Measurements from ENCODE around the gene ERAS.
"Not testable (repeated sequence)": the region's sequence is repeated elsewhere in the genome, so short reads cannot be mapped to it uniquely, and the experiment has no call there.

ERAS gene

GRCh38 chrX:48800574-48801279 lies 25.6 kb upstream of the ERAS start:
- no peak for DNase-seq

GRCh38 chrX:48801280-48802088 lies 24.8 kb upstream of the ERAS start, which contains the start of gene HDAC6:
TSS of gene HDAC6 (plus strand) at chrX:48802067. CDS start at chrX:48802693, 626 bp downstream.
- DNase-seq: peak; percentile 90

- no peak for DNase-seq
Measured at GRCh38 chrX:48802089-48802904, 24.0 kb upstream of the ERAS start.

- no peak for DNase-seq
Measured at GRCh38 chrX:48802905-48803200, 23.5 kb upstream of the ERAS start.

GRCh38 chrX:48806081-48806480 lies 20.2 kb upstream of the ERAS start:
- no peak for DNase-seq

GRCh38 chrX:48813644-48814043 lies 12.7 kb upstream of the ERAS start:
- DNase-seq: no peak

GRCh38 chrX:48814722-48815121 lies 11.6 kb upstream of the ERAS start:
- DNase-seq: no peak

- no peak for DNase-seq
Measured at GRCh38 chrX:48815266-48815665, 11.0 kb upstream of the ERAS start.

- DNase-seq: no peak
Measured at GRCh38 chrX:48816014-48816810, 10.1 kb upstream of the ERAS start.

GRCh38 chrX:48818098-48818497 lies 8.2 kb upstream of the ERAS start:
- DNase-seq: no peak

GRCh38 chrX:48818866-48819265 lies 7.4 kb upstream of the ERAS start:
- no peak for DNase-seq

- not testable (repeated sequence) for DNase-seq
Measured at GRCh38 chrX:48819394-48819793, 6.9 kb upstream of the ERAS start.

GRCh38 chrX:48823053-48823452 lies 3.3 kb upstream of the ERAS start:
- DNase-seq: no peak

GRCh38 chrX:48824066-48824465 lies 2.2 kb upstream of the ERAS start:
- DNase-seq: no peak

- DNase-seq: no peak
Measured at GRCh38 chrX:48826876-48827653, 752 bp downstream of the ERAS start.

GRCh38 chrX:48827654-48827968 lies 1.3 kb downstream of the ERAS start:
- no peak for DNase-seq

- no peak for DNase-seq
Measured at GRCh38 chrX:48829016-48829735, 2.9 kb downstream of the ERAS start.

GRCh38 chrX:48831136-48831908 lies 5.0 kb downstream of the ERAS start:
- DNase-seq: no peak

- no peak for DNase-seq
Measured at GRCh38 chrX:48831909-48832291, 5.6 kb downstream of the ERAS start.

GRCh38 chrX:48833542-48834138 lies 7.3 kb downstream of the ERAS start:
- no peak for DNase-seq

Measured in activated CD8-positive, alpha-beta memory T cell treated with anti-CD3 and anti-CD28 coated beads, Interleukin-2, amount 50 U/mL, for 48 hours (primary cell).